Stimulated activated CD8-positive, alpha-beta memory T cell treated with anti-CD3 and anti-CD28 coated beads, Interleukin-7, amount 100 ng/mL, for 1 hour (primary cell): ENCODE data around the gene ATP6AP2.
A peak's percentile ranks its signal among the peaks of the same experiment; 100 is the strongest.
"Not testable (repeated sequence)": the region's sequence is repeated elsewhere in the genome, so short reads cannot be mapped to it uniquely, and the experiment has no call there.

Source experiments
- DNase-seq, 2 donors: peaks; one replicate each; pipeline ENCODE4 v3.0.0-alpha.2; 2020; ENCODE audit warnings: low read depth in 2 of 2

The ATP6AP2 gene, protein sequence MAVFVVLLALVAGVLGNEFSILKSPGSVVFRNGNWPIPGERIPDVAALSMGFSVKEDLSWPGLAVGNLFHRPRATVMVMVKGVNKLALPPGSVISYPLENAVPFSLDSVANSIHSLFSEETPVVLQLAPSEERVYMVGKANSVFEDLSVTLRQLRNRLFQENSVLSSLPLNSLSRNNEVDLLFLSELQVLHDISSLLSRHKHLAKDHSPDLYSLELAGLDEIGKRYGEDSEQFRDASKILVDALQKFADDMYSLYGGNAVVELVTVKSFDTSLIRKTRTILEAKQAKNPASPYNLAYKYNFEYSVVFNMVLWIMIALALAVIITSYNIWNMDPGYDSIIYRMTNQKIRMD

DNA sequence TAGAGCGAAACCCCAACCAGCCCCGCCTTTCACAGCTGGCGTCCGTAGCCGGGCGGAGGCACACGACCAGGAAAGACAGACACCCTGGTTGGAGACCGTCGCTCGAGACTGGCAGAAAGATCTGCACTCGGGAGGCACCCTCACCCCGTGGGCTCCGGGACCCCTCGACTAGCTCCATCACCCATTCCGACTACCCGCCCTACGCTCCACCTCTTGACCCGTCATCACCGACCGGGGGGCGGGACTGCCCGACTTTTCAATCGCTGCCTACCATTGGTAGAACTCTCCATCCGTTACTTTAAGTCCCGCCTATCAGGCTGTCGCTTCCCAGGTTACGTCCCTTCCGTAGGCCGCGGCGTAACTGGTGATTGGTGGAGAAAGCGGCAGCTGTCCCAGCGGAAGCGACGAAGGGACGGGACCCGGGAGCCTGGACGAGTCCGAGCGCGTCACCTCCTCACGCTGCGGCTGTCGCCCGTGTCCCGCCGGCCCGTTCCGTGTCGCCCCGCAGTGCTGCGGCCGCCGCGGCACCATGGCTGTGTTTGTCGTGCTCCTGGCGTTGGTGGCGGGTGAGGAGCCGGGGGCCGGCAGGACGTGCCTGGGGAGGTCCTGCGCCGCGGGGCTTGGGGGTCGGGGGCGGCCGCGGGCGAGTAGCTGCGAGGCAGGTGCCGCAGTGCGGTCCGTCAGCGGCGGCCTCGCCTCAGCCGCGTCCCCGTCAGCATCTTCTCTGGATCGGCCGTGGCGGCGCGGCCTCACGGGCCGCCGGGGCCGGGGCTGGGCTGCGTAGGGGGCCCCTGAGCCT, at the start of gene ATP6AP2:
TSS of gene ATP6AP2 (plus strand) at position 434 of the 799 bp plus-strand sequence. CDS start at position 530, 96 bp downstream.
- DNase-seq, result peak; percentile 68 to 69

DNA sequence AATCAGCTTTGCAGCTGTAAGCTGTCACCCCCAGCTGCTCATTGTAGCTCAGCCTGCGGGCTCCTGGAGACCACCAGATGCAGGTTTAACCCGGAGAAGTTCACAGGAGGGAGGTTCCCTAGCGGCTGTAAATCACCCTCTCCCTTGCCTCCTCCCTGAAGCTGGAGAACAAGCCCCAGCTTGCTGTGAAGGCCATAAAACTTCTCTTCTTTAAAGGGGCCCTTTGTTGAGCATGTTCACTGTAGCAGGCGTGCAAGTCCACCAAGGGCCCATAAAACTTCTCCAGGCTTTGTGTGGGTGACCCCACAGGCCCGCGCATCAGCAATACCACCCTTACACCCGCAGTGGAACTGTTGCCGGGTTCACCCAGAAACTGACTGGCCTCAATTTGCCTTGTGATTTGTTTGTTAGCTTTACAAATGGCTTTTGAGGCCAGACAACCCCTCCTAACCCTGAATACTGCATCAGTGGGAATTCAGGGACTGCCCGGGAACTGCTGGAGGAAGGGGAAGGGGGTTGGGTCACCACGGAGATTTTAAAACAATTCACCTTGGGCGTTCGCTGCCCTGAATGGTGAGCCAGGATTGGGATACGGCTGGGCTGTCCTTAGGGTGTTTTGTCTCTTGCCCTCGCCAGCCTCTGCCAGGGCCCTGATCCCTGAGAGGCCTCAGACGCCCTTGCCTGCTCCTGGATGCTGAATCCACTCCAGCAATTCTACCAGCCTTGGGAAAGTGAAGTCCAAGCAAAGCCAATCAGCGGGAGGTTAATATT, 49.5 kb upstream of the ATP6AP2 start:
- DNase-seq, result no peak

GRCh38 chrX:40537310-40537709, 43.5 kb upstream of the ATP6AP2 start:
- no peak for DNase-seq

GRCh38 chrX:40538406-40538805, 42.4 kb upstream of the ATP6AP2 start:
- DNase-seq, result no peak

DNA sequence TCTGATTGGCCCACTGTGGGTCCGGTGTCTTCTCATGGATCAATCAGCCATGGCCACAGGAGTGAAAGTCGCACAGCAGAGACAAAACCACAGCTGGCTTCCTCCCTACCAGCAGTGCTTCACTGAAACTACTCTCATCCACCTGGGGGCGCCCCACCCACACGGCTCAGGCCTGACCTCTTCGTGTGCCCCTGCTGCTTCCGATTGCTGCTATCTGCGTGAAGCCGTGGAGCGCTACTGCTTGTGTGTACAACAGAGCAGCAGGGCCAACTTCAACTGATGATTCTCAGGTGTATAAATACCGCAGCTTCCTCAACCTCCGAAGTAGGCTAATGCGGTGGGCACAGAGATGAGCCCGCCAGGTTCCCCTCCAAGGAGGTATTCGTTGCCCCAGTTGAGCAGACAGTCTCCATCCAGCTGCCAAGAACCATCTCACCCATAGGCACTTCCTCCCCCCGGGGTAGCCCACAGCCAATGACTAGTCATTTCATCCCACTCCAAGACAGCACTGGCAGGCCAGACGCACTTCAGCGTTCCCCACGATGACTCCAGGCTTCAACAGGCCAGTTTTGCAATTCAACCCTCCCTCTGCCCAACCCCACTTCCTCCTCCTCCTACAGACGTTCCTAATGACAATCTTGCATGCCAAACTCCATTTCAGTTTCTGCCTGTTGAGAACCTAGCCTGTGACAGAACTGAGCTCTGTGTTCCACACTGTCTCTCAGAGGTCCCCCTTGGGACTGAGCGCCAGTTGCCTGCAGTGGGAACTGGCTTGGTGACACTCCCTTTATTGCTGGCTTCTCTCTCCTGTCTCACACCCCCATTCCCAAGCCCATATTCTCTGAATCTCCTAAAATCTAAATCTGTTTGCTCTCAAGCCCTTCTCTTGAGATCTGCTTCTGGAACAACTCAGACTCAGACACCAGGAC, 41.3 kb upstream of the ATP6AP2 start:
- DNase-seq, result peak; percentile 14 to 35

GRCh38 chrX:40542208-40542607, 38.6 kb upstream of the ATP6AP2 start:
- no peak for DNase-seq

DNA sequence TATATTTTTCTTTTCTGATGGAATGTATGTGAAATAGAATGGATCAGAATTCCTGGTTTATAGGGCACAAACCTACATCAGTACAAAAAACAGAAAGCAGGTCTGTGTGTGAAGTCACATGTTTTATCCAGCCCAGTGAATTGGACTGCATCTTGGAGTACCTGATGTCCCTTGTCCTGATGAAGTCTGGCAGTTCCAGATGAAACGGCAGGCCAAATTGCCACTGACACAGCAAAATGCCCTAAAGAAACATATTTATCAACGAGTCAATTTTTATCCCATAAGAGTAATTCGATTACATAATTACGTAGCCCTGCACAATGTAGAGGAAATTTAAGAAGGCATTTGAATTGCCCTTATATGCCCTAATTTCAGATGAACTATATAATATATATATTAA, 37.8 kb upstream of the ATP6AP2 start:
- no peak for DNase-seq

DNA sequence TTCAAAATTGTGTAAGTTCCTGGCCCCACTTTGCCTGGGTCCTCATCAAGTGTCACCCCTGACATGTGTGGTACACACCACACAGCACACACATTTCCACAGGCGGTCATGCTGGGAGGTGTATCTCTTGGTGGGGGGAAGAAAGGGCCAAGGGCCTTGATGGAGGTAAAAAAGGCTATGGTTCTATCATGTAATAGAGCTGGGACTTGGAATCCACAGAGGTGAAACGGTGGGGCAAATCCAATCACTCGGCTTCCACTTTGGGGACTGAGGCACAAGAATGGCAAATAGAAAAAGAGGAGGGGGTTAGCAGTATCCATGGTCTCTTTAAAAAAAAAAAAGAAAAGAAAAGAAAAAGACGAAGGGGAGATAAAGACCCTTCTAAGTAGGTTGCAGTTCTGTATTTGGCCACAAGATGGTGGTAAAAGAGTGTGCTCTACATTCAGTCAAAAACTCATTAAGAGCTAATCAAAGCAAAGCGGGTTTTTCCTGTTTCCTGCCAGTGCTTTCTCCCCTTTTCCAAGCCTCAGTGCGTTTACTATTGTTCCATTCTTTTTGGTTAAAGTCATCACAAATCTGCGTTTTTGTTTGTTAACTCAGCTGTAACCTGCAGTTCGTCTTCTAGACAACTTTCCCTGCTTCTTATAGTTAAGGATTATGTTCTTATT, 37.0 kb upstream of the ATP6AP2 start:
- no peak for DNase-seq

DNA sequence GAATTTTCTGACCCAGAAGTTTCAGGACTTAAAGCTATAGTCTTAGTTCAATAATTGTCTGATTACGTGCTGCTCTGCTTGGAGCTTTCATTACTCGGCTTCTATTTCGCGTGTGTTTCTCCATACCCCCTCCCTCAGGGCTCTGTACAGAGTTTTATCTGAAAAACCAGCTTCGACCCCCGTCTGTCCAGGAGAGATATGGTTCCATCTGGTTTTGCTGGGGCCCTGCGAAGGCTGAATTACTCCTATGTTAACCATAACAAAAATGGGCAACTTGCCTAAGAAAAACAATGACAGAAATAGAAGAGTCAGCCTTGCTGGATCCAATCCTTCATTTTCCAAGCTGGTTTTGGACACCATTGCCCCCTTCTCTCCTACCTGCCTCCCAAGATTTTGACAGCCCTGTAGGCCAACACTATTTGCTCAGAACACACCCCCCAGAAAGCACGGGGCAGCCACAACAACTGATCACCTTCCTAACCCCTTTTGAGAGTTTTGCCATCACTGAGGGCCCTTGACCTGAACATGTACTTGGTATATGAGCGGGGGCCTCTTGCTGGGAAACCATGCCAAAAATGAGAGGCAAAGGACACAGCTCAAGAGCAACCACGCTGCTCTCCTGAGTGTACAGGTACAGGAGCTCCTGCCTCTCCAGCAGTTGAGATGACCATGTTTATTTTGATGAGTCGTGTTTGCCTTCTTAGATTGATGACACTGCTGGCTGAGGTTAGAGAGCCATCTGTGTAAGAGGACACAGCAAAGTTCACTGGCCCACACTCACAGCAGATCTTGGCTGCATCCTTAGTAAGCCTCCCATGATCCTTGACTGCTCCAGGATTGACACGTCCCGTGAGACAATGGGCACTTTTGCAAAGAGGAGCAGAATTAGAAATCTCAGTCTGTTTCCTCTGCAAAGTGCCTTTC, 36.2 kb upstream of the ATP6AP2 start:
- DNase-seq, result no peak

- DNase-seq, result no peak
Measured at GRCh38 chrX:40546870-40547269, 33.9 kb upstream of the ATP6AP2 start.

- DNase-seq, result no peak
Measured at GRCh38 chrX:40550066-40550465, 30.7 kb upstream of the ATP6AP2 start.

DNA sequence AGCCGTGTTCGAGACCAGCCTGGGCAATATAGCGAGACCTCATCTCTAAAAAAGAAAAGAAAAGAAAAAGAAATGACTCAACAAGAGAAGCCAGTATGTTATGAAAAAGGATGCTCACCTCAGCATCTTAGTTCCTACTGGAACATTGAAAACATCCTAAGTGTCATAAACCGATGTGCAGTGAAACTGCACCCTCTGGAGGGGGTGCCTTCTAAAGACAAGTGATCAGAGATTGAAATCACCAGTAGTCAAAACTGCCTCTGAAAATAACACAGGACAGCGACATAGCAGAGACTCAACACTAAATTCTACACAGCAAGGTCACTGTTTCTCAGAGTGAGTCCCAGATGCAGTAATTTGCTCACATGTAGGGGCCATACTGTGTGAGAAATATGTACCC, 28.0 kb upstream of the ATP6AP2 start:
- no peak for DNase-seq

DNA sequence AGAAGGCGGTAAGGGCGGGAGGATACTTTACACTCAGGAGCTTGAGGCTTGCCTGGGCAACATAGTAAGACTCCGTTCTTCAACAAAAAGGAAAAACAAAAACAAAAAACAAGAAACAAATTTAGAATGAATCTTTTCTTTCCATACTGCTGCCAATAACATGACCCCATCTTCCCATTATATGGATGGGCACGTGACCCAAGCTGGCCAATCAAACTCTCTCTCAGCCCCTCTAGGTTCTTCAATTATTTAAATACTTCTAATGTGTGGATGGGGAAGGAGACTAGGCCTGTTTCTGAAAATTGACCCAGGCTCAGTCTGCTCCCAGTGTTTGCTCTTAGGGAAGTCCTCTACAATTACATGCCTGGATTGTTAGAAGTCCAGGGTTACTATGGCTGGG, 22.2 kb upstream of the ATP6AP2 start:
- no peak for DNase-seq

DNA sequence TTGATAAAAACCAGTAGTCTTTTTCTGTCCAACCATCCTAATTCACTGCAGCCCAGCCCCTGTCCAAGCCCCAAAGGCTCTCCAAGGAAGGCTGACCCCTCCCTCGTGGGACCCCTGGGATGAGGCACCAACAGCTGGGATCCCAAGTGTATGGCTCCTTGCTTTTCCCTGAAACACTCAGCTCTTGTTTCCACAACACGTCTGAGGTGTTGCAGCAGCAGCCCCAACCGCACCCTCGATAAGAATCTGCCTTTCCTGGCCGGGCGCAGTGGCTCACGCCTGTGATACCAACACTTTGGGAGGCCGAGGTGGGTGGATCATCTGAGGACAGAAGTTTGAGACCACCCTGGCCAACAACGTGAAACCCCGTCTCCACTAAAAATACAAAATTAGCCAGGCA, 17.0 kb upstream of the ATP6AP2 start:
- no peak for DNase-seq

GRCh38 chrX:40564447-40564846, 16.3 kb upstream of the ATP6AP2 start:
- DNase-seq, result no peak

GRCh38 chrX:40570346-40571093, 10.2 kb upstream of the ATP6AP2 start:
- no peak for DNase-seq

- not testable (repeated sequence) for DNase-seq
Measured at GRCh38 chrX:40571164-40571563, 9.6 kb upstream of the ATP6AP2 start.

- no peak for DNase-seq
Measured at GRCh38 chrX:40571600-40571999, 9.2 kb upstream of the ATP6AP2 start.

DNA sequence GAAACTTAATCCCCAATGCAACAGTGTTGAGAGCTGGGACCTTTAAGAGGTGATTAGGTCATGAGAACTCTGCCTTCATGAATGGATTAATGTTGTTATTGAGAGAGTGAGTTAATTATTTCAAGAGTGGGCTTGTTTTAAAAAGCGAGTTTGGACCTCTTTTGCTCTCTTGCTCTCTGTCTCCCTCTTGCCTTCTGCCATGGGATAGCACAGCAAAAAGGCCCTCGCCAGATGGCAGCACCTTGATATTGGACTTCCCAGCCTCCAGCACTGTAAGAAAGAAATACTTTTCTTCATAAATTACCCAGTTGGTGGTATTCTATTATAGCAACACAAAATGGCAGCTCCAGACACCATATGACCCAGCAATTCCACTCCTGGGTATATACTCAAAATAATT, 7.0 kb upstream of the ATP6AP2 start:
- DNase-seq, result no peak
